ENCODE results near the gene GABRD.

The GABRD gene

DNA sequence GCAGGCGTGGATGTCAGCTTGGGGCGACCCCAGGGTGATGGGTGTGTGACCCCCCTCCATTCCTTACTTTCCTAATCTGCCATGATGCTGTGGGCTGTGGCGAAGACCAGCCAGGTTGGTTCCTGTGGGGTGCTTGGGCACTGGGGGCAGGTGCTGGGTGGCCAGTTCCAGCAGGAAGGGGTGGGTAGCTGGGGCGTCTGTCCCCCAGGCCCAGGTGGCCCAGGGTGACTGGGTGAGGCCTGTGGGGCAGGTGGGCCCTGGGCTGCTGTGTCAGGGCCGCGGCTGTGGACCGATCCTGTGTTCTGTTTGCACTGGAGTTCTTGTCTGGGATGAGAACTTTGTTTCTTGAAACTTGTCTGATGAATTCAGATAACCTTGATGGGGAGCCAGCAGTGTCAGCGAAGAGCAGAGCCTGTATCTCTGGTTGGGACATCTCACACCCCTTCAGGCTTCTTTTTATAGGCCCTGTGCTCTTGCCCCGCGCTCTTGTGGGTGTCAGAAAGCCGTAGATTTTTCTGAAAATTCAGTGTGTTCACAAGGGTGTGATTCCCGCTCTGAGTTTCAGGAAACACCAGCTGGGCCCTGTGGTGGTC lies 34.7 kb downstream of the GABRD start:
- DNase-seq, result no peak

DNA sequence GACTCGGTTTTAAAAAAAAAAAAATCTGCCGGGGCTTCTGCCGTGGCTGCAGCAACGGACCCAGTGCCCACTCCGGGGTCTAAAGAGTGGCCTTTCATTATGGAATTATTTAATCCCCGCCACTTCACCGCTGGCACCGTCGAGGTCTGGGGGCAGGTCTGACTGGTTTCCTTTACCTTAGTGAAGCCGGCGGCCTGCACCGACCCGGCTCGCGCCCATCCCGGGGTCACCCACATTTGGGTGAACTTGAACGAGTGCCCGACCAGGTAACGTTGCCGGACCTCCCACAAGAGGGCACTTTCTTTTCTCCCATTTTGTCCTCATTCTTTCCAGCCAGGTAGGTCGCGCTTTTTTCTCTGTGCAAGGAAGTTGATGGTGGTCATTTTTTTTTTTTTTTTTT lies 35.4 kb downstream of the GABRD start:
- no peak for DNase-seq

DNA sequence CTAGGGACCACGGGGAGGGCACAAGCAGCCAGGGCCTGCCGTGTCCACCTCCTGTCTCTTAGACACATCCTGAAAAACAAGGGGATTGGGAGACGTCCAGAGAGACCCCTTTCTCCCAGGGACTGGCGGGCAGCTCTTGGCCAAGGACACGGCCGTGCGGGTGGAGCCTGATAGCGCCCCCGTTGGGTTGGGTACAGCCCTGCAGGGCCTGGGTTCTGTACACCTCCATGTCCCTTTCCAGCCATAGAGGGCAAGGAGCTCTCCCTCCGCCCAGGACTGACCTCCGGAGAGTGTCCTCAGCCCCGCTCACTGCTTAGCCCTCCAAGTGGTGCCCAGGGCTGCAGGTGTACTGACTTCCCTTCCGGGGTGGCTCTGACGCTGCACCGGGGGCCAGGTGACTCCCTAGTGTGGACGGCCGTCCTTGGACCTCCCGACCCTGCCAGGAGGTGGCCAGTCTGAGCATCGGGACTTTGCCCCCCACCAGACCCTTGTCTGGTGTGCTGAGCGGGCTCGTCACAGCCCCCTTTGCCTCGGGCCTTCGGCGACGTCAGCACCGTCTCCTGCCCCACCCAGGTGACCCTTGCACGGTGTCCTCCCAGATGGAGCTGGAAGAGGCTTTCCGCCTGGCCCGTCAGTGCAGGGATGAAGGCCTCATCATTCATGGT lies 36.9 kb downstream of the GABRD start:
- DNase-seq, result no peak

DNA sequence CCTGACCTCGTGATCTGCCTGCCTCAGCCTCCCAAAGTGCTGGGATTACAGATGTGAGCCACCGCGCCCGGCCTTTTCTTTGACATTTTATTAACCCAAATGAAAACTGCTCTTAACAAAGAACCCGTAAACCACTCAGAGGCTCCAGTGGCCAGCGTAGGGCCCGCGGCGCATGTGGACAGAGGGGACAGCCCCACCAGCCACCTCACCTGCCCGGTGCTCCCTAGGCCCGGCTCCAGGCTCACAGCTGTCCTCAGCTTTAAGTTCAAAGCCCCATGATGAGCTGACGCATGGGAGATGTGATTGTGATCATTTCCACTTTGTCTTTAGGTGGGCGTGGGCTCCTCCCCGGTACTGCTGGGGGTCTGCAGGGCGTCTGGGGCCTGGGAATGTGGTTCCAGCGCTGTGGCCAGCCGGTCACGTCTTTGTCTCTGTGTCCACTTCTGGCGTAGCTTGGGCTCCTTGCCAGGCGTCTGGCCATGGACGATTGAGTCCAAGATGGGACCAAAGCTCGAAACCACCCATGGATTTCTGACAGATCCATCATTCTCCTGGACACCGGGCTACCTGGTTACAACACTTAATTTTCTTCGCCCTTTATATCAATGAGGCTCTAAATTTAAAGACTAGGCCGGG lies 37.9 kb downstream of the GABRD start:
- DNase-seq, result no peak

DNA sequence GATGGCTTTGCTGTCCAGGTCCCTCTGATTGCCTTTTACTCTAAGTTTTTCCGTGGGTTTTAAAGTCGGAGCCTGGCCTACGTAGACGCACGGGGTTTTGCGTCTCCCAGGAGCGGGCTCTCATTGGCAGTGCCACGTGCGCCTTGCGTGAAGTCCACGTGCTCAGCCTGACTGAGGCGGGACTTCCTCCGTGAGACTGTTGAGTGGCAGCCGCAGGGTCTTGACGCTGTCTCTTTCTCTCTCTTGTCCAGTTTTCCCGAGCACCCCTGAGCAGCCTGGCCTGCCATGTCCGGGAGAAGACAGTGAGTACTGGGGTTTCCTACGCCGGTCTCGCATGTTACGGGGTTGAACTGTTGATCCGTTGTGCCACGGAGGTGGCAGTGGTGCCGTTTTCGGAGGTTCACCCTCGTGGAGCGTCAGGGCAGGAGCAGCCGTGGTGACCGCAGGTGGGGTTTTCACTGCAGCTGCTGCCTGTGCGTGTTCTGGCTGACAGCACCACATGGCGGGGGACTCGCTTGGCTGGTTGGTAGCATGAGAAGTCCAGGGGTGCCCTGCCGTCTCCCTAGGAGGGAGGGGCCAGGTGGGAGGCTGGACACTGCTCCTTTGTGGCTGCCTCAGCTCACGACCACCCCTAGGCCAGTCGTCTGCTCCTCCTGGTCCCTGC lies 40.3 kb downstream of the GABRD start:
- DNase-seq, result no peak

GRCh38 chr1:2060072-2060471 lies 40.9 kb downstream of the GABRD start:
- no peak for DNase-seq

GRCh38 chr1:2060535-2060934 lies 41.4 kb downstream of the GABRD start:
- DNase-seq, result no peak

GRCh38 chr1:2061065-2061778 lies 42.1 kb downstream of the GABRD start:
- DNase-seq, result no peak

- no peak for DNase-seq
Observed at GRCh38 chr1:2065699-2066098, 46.6 kb downstream of the GABRD start.

GRCh38 chr1:2067393-2067792 lies 48.2 kb downstream of the GABRD start:
- DNase-seq, result no peak

DNA sequence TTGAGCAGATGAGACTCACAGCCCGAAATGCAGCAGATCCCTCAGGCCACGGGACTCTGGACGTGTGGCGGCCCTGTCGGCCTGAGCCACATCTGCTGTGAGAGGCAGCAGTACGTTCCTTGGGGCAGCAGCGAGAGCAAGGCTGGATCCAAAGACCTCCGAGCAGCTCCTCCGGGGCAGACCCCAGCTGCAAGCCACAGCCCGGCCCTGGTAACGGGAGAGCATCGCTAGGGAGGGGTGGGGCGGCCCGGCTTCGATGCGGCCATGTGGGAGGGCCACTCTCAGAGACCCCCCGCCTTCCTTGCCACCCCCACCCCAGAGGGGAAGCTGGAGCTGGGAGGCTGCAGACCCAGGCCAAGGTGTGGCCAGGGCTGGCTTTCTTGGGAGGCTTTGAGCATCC lies 48.8 kb downstream of the GABRD start:
- DNase-seq, result no peak

- DNase-seq, result no peak
Observed at GRCh38 chr1:2068951-2069350, 49.8 kb downstream of the GABRD start.

GRCh38 chr1:2070016-2070415 lies 50.9 kb downstream of the GABRD start:
- no peak for DNase-seq

DNA sequence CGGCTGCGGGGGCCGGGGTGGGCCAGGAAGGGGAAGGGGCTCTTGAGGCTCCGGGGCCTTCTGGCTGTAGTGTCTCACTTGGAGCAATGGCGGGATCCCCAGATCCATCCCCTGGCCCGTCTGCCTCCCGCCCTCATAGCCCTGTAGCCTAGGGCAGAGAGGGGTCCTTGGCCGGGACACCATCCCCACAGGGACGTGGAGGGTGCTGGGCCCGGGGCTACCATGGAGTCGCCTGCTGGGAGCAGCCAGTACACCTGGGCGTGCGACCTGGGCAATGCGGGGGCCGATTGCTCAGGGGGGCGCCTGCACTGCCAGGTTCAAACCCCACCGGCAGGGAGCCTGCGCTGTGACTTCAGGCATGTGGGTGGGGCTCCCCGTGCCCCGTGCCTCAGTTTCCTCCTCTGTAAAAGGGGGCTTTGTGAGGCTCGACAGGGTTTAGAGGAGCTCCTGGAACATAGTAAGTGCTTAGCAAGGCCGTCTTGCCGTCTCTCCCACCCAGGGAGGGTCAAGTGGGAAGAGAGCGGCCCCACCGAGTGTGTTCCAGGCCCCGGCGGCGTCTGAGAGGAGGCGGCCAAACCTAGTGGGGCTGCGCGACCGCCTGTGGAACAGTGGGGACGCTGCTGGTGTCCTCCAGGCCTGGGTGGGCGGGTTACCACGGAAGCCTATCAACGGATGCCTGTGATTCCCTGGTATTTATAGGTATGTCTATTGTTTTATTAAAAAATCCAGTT lies 51.8 kb downstream of the GABRD start:
- DNase-seq, result no peak

DNA sequence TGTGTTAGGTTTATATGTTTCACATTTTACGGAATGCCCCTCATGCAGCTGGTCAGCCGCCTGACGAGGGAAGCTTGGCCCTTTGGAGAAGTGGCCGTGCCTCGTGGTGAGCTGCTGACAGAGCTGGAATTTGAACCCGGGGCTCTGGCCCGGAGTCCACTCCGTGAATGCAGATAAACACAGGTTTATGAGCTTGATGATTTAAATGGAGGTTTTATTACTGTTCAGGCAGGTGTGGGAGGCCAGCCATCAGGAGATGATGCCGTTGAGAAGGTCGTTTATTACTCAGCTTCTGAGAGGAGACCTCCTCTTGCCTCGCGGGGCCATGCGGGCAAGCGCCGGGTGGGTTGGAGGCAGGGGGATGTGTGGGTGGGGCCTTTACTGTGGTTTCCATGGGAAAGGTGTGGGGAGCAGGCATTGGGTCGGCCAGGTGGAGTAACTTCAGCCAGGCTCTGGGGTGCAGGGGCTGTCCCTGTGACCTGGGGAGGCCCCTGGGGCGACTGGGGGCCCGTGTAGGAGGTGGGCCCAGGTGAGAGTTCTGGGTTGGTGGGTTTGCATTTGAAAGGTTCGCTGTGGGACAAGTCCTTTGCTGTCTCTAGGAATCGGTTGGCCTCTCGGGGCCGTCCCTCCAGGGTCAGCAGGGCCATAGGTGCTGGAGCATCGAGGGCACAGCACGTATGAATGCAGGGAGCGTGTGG lies 53.1 kb downstream of the GABRD start:
- DNase-seq, result no peak

- no peak for DNase-seq
Observed at GRCh38 chr1:2072891-2073290, 53.7 kb downstream of the GABRD start.

DNA sequence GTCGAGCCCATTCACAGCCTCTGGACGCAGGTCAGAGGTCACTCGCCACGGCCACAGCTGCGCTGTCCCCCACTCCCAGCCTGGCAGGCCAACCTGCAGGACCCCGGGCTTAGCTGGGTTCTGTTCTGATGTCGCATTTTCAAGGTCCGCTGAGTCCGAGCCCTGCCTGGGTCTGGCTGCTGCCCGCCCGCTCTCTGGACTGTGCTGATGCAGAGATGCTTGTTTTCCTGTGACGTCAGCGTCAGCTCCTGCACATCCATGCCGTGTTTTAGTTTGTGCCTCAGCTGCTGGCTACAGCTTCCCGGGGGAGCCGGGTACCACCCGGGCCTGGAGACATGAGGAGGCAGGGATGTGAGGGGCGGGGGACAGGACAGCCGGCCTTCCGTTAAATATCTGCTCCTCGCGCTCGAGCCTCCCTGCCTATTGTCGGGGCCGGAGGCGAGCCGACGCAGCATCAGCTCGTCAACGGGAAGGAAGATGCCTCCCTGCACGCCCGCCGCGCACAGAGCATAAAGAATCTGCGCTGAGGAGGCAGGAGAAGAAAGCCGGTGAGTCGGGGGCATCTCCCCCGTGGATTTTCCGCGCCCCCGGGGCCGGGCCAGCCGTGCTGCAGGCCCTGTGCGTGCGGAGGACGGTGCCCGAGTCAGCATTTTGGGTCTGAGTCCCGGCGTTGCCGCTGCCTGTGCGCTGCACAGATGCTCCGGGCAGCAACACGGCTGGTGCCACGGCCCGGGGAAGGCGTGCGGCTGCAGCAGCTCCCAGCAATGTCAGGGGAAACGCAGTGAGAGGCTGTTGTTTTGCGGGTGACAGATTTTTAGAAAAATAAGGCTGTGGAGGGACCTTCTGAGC lies 54.5 kb downstream of the GABRD start:
- no peak for DNase-seq

DNA sequence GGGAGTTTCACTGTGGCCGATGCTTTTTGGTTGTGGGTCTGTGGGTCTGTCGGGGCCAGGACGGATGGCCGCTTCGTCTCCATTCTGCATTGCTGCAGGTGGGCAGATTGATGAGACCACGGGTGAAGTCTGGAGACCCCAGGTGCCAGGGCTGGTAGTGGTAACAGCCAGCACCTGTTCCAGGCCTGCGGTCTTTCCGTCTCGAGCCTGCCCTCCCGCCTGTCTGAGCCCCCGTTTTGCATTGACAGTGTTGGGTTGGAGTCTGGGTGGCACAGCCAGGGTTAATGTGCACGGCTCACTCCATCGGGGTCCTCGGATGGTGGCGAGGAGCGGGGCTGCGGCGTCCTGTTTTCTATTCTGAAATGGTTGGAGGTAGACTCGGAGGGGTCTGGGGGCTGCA lies 55.3 kb downstream of the GABRD start:
- no peak for DNase-seq

- DNase-seq, result no peak
Observed at GRCh38 chr1:2074944-2075740, 56.0 kb downstream of the GABRD start.

- no peak for DNase-seq
Observed at GRCh38 chr1:2076826-2077225, 57.7 kb downstream of the GABRD start.

All from activated gamma-delta T cell (primary cell).